Transverse colon (tissue), 4 donors: ENCODE results near the gene SLC6A7.

Experiments
- CTCF ChIP-seq, 5 experiments: fragments of 200-600 bp in 3 of 5; fragments of 450-650 bp in 2 of 5; sonication (generic) in 3 of 5; IDR thresholded peaks; 1 replicate in 2 of 5; 2 replicates in 3 of 5; pipeline ENCODE4 v1.5.1; 2016 to 2017; ENCODE audit warnings: antibody characterized with exemption in 5 of 5, inconsistent platforms in 3 of 5, mild to moderate bottlenecking in 2 of 5, moderate library complexity in 1 of 5
- EP300 ChIP-seq: sonication (generic); formaldehyde crosslinking; IDR thresholded peaks from one replicate; pipeline ENCODE4 v1.6.1; 2017; ENCODE audit warnings: antibody characterized with exemption, low read depth
- POLR2A ChIP-seq: fragments of 450-650 bp; IDR thresholded peaks from one replicate; pipeline ENCODE4 v1.6.1; 2016; ENCODE audit warnings: antibody characterized with exemption, mild to moderate bottlenecking, moderate library complexity
- POLR2AphosphoS5 ChIP-seq, 3 donors: sonication (generic); formaldehyde crosslinking; IDR thresholded peaks; one replicate each; pipeline ENCODE4 v1.6.1; 2016; ENCODE audit warnings: antibody characterized with exemption in 3 of 3

- no peak for TF ChIP-seq CTCF (IDR thresholded peaks at IDR 0.05)
- TF ChIP-seq POLR2AphosphoS5 (IDR thresholded peaks at IDR 0.05) = no peak
- no peak for TF ChIP-seq POLR2A
- no peak for TF ChIP-seq EP300
Observed at GRCh38 chr5:150219142-150219541, 29.3 kb downstream of the SLC6A7 start.
